Fibroblast of villous mesenchyme (primary cell): Measurements from ENCODE around the gene TEX2. TPM values are rescaled to one million over a fixed set of nuclear protein-coding genes. Genes with fewer than 3 reads are reported as not detected.
"Not testable (repeated sequence)": the region's sequence is repeated elsewhere in the genome, so short reads cannot be mapped to it uniquely, and the experiment has no call there.

Experiments
- DNase-seq: peaks from one replicate; pipeline ENCODE4 v3.0.0-alpha.2; 2010; ENCODE audit warnings: low read depth
- H3K4me3 ChIP-seq: 2 replicates; pipeline ENCODE4 v1.5.1; 2011; ENCODE audit warnings: low read depth, mild to moderate bottlenecking, low read length
- total RNA-seq: library from RNA; depleted of rRNA; stranded (reverse); fragments of >200 nt; gene quantifications from 2 replicates; pipeline ENCODE4 v1.2.3, GENCODE V29; 2012
- TF ChIP-seq, protein P1 (sequence below): IDR thresholded peaks from 2 replicates; pipeline ENCODE4 v1.5.1; 2012; ENCODE audit warnings: low read depth, mild to moderate bottlenecking, low read length; ENCODE audit not compliant: insufficient read depth

Gene TEX2
- total RNA-seq, 1 donor = 45.8 TPM

GRCh38 chr17:64125937-64126336, 137.1 kb downstream of the TEX2 start:
- TF ChIP-seq, protein P1, sequence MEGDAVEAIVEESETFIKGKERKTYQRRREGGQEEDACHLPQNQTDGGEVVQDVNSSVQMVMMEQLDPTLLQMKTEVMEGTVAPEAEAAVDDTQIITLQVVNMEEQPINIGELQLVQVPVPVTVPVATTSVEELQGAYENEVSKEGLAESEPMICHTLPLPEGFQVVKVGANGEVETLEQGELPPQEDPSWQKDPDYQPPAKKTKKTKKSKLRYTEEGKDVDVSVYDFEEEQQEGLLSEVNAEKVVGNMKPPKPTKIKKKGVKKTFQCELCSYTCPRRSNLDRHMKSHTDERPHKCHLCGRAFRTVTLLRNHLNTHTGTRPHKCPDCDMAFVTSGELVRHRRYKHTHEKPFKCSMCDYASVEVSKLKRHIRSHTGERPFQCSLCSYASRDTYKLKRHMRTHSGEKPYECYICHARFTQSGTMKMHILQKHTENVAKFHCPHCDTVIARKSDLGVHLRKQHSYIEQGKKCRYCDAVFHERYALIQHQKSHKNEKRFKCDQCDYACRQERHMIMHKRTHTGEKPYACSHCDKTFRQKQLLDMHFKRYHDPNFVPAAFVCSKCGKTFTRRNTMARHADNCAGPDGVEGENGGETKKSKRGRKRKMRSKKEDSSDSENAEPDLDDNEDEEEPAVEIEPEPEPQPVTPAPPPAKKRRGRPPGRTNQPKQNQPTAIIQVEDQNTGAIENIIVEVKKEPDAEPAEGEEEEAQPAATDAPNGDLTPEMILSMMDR = no peak
- no peak for DNase-seq
- H3K4me3 ChIP-seq = no peak overlapping the region

- DNase-seq = no peak
- H3K4me3 ChIP-seq = no peak overlapping the region
- TF ChIP-seq, protein P1 = no peak
These were observed 138.5 kb downstream of the TEX2 start for GRCh38 chr17:64124609-64125008.

DNA sequence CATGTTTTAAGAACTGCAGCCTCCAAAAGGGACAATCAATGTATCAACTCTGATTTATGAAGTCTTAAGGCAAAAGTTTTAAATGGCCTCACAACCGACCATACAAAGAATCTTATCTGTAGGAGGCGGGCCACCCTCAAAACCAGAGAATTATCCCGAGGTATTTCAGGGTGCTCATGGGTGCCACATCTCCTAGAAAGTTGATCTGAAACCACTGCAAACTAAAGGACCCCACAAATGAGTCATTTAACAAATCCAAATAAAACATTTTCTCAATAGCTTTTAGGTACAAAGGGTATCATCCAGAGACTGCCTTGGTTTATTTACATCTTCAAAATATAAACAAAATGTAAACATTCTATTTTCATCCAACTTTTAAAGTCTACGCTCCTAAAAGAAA, 139.9 kb downstream of the TEX2 start:
- DNase-seq = no peak
- TF ChIP-seq, protein P1 = no peak
- H3K4me3 ChIP-seq = no peak overlapping the region

DNA sequence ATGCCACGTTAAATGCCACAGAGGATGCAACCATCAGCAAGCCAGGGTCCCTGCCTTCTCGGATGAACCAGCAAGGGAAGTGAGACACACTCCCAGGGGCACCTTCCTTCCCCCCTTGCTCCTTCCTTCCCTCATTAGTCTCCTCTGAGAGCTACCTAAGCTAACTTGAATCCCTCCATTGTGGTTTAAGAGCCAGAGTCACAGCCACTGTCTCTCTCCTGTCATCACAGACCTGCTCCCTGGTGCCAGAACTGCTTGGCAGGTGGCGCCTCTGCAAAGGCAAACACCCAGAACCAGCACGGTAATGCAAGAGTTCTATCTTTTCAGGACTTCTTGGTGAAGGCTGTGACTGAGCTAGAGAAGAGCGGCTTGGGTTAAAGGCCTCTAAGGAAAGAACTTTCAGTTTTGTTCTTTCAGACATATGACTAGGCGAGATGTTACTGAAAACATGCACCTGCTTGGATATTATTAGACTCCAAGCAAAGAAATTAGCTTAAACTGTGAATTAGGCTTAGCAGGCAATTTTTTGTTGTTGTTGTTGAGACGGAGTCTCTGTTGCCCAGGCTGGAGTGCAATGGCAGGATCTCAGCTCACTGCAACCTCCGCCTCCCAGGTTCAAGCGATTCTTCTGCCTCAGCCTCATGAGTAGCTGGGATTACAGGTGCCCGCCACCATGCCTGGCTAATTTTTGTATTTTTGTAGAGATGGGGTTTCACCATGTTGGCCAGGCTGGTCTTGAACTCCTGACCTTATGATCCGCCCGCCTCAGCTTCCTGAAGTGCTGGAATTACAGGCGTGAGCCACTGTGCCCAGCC, 141.9 kb downstream of the TEX2 start:
- not testable (repeated sequence) for DNase-seq, H3K4me3 ChIP-seq

DNA sequence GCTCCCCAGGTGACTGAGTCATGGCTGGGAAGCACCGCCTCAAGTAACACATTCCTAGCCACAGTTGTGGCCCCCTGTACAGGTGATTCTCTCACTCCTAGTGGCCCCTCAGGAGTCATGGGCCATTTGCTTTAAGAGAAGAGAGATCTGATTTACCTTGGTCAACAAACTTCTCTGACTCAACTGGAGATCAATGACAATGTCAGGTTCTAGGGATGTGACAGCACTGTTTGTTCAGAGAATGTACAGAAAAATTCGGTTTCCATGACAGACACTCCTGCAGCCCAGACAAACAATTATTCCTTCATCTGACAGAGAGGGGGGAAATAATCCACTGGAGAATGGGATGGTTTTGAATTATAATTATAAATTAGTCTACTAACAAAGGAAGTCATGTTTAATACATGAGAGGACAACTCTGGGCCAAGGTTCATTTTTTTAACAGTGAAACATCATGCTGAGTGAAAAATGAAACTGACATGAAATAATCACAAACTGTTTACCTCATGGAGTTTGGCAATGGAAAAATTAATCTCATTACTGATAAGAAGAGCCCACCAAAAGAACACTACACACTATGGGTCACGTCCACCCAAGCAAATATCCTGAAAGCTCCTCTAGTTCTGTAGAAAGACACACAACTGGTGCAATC, 142.8 kb downstream of the TEX2 start:
- peak; percentile 48 for DNase-seq
- TF ChIP-seq, protein P1 = no peak
- H3K4me3 ChIP-seq = no peak overlapping the region

GRCh38 chr17:64117981-64118979, 144.8 kb downstream of the TEX2 start:
- no peak overlapping the region for H3K4me3 ChIP-seq
- TF ChIP-seq, protein P1 = no peak
- peak; percentile 66 for DNase-seq
